DOHH2 (cell line): ENCODE measurements around the gene AEBP2.

Source experiments
- EZH2phosphoT487 ChIP-seq: fragments of 200-600 bp; sonication (generic); IDR thresholded peaks from 2 replicates; pipeline ENCODE4 v1.6.1; 2017; ENCODE audit warnings: borderline replicate concordance, mild to moderate bottlenecking, antibody characterized with exemption, low read length, moderate library complexity, mixed read lengths
- TF ChIP-seq, protein P1 (sequence below): fragments of 200-600 bp; sonication (generic); IDR thresholded peaks from one replicate; pipeline ENCODE4 v1.5.1; 2014; ENCODE audit warnings: antibody characterized with exemption, mild to moderate bottlenecking, low read depth, low read length; ENCODE audit not compliant: poor library complexity, severe bottlenecking

DNA sequence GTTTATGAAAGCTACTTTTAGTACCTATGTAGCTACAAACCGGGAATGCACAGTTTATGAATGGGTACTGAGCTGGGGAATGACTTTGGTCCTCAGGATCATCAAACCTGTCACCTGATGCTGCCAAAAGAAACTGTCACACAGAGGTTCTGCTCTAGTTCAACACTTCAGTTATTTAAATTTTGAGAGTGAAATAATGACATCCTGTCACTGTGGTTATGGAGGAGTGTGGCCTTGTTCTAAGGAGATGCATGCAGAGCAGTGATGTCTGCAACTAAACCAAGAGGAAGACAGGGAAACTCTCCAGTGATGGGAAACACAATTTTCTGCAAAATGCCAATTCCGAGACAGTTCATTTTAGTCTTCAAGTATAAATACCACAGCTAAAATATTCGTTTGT, 4.8 kb upstream of the AEBP2 start:
- TF ChIP-seq, protein P1, sequence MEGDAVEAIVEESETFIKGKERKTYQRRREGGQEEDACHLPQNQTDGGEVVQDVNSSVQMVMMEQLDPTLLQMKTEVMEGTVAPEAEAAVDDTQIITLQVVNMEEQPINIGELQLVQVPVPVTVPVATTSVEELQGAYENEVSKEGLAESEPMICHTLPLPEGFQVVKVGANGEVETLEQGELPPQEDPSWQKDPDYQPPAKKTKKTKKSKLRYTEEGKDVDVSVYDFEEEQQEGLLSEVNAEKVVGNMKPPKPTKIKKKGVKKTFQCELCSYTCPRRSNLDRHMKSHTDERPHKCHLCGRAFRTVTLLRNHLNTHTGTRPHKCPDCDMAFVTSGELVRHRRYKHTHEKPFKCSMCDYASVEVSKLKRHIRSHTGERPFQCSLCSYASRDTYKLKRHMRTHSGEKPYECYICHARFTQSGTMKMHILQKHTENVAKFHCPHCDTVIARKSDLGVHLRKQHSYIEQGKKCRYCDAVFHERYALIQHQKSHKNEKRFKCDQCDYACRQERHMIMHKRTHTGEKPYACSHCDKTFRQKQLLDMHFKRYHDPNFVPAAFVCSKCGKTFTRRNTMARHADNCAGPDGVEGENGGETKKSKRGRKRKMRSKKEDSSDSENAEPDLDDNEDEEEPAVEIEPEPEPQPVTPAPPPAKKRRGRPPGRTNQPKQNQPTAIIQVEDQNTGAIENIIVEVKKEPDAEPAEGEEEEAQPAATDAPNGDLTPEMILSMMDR = no peak
- TF ChIP-seq EZH2phosphoT487 = no peak
